AG20443 (cell line): ENCODE data around the gene DPP7.
"Not testable (repeated sequence)": the region's sequence is repeated elsewhere in the genome, so short reads cannot be mapped to it uniquely, and the experiment has no call there.

Experiments
- DNase-seq: peaks from one replicate; pipeline ENCODE4 v3.0.0; 2012; ENCODE audit warnings: low spot score, mixed read lengths

DPP7 gene

DNA sequence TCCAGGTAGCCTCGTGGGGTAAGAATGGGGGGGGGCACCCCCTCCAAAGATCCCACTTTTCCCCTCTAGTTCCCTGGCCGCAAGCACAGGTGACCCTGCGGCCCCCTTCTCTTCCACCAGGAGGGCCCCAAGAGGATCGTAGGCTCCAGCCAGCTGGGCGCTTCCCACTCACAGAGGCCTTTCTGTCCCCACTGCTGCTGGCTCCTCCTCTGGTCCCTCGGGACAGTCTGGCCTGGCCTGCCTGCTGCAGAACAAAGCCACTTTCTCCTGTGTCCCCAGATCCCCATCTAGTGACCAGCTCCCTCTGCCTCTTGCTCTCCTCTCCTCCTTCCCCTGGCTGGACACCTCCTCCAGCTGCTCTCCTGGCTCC is 43.6 kb downstream of the DPP7 start:
- no peak for DNase-seq

DNA sequence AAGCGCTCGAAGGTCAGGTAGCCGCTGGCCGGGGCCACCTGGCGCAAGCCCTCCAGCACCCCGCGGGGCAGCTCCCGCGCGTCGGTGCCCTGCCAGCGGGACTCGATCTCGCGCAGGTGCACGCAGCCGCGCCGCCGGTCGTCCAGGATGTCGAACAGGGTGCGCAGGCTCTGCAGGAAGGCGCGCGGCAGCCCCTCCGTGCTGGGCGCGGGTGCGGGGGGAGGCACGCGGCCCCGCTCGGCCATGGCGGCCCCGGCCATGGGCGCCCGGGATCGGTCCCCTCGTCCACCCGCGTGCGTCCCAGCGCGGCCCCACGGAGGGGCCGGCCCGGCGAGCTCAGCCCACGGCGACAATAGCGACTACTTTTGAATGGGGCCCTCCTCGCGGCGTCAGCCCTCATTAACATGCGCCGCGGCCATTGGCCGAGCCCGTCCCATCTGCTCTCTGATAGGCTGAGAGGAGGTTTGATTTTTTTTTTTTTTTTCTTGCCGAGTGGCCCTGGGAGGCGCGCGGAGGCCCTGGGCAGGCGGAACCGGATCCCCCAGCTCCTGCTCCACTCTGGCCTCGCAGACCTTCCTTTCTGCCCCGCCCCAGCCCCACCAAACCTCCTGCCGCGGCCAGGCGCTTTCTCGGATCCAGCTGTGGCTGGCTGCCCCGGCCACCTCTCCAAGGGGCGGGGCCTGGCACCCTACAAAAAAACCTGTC is 44.2 kb downstream of the DPP7 start, which contains the start of gene SAPCD2:
SAPCD2 (minus strand) TSS at position 357 of the 705 bp plus-strand sequence; CDS start at position 260, 97 bp downstream.
- peak; percentile 93 for DNase-seq

DNA sequence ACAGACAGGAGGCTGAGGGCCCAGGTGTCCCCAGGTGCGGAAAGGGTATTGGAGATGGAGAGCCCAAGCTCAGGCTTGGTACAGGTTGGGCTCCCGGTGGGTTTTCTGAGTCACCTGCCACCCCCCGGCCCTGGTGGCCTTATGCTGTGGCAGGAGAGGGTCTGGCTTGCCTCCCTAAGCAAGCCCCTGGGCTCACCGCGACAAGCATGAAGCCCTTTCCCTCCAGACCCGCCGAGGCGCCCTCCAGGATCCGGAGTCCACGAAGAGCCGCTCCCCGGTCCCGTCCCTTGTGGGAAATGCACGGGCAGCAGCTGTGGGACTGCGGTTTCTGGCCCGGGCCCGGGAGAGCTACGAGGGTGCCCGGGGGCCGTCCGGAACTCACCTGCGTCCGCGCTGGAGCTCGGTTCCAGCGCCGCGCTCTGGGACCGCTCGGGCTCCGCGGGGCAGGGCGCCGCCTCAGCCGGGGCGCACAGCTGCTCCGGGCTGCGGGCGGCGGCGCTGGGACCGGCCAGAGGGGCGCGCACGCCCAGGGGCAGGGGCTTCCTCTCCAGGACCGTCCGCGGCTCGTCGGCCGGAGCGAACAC is 44.9 kb downstream of the DPP7 start:
- DNase-seq: no peak

- no peak for DNase-seq
Observed at GRCh38 chr9:137068539-137069507, 45.7 kb downstream of the DPP7 start.

DNA sequence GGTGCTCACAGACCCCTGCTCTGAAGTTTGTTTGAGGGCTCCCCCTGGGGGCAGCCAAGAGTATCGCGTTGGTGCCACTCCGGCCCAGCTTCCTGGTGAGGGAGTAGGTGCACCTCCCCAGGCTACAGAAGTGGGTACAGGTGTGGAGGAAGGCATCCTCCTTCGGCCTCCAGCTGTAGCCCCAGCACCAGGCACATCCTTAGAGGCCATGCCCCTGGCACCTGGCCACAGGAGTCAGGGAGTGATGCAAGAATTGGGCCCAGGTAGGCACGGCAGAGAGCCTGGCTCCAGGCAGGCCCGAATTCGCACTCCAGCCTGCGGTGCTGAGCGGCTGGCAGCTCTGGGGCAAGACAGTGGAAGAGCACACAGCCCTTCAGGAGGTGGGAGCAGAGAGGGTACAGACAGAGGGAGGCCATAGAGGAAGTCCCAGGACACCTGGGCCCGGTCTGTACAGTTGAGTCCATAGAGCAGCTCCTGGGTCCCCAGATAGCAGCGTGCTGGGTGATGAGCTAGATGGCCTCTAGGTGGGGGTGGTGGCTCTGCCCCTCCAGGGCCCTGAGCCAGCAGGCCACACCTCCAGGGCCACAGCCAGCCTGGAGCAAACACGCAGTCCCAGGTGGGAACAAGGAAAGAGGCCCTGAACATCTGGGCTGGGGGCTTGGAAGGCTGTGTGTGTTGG is 46.5 kb downstream of the DPP7 start:
- DNase-seq: peak; percentile 85

DNA sequence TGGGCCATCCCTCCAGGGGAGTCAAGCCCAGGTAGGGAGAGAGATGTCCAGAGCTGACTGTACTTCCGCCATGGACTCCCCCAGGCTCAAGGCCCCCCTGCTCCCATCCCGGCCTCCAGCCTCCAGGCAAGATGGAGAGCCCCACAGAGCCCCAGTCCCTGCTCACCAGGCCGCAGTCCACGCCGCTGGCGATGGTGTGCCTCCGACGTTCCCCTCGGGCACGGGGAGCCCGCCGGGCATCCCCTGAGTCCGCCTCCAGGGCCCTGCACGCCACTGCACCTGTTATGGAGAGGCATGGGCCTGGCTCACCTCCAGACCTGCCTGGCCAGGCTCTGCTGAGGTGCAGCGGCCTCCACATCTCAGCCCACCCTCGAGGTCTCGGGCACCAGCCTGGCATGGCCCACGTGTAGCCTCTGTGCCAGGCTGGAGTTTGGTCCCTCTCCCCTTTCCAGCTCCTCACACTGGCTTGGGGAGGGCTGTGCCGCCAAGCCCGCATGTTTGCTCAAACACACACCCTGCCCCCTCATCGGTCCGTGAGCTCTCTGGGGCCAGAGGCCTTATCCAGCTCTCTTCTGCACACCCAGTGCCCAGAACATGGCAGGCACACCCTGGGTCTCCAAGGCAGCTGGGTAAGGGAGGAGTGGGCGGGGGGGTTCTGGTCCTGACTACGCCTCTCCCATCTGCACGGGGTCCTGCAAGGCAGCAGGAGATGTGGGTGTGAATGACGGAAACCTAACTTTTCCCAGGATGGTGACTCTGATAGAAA is 48.3 kb downstream of the DPP7 start:
- no peak for DNase-seq

DNA sequence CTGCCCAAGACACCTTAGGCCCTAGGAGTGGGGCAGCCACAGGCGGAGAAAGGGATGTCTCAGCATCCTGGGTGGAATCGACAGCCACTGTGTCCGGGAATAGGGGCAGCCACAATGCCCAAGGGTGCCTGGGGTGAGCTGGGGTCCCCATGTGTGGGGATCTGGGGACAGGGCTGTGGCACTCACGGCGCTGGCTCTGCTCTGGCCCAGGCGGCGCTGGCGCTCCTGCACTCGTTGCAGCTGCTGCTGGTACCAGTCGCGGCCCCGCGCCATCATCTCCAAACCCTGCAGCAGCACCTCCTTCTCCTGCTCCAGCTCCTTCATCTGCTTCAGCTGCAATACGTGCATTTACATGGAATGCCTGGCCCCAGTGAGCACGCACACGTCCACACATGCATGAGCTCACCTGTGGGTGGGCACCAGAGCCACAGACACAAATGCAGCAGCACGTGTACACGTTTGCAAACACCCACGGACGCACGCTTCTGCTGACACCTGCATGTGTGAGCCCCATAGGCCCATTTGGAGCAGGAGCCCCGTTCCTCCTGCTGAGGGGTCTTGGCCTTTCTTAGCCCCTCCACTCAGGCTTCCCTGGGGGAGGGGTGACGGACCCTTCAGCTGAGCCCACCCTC is 49.1 kb downstream of the DPP7 start:
- DNase-seq: no peak

- DNase-seq: no peak
Observed at GRCh38 chr9:137064880-137065164, 49.7 kb downstream of the DPP7 start.

DNA sequence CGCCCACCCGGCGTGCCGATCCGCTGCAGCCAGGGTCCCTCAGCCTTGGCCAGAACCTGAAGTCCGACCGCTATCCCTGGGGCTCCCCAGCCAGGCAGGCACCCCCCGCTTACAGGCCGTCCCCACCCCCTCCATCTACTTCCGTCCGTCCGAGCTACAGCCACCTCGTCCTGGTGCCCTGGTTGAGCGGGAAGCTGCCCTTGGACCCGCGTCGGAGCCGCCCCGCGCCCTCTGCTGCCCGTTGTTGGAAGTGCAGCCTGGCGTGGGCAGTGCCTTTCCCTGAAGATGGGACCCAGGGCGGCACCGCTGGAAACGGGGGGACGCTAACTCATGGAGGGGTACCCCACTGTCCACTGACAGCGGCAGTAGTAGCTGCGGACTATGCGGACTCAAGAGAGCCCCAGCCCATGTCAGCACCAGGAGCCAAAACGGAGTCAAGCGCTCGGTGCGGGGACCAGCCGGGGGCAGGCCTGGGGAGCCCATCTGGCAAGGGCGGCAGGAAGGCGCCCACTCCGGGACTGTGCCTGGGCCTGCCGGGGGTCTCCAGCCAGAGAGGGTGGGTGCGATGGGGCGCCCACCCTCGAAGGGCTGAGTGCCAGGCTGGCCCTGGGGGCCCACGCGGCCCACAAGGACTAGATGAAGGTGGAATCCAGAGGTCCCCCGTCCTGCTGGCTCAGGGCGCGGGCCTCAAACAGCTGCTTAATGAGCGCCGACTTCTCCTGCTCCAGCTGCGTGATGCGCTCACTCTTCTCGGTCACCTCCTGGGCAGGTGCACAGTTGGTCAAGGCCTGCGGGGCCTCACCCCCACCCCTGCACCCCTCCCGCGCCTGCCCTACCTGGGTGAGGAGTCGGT is 50.3 kb downstream of the DPP7 start:
- DNase-seq: peak; percentile 79

DNA sequence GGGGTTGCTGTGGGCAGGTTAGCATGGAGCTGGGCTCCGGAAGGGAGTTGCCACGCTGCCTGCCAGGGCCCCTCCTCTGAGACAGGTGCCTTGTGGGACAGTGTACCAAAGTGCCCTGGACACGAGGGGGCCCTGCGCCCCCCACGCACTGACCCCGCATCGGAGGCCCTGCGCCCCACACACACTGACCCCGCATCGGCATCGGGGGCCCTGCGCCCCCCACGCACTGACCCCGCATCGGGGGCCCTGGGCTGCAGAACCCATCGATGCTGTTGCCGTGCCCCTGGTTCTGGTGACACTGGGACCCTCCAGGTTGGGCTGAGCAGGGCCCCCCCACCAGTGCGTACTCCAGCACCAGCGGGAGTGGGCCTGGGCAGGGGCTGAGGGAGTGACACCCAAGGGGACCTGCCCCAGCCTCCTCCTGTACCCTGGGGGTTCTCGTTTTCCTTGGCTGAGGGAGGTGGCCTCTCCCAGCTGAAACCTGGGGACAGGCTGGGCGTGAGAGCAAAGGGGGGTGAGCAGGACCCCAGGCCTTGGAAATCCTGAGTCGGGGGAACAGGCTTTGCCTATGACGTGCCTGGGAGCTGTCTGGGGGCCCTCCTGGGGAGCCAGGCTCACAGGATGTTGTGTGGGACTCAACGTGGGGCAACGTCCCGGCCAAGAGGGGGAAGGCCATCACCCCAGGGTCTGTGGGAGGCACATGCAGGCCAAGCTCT is 51.1 kb downstream of the DPP7 start:
- DNase-seq: no peak

GRCh38 chr9:137062798-137063197 is 51.7 kb downstream of the DPP7 start:
- not testable (repeated sequence) for DNase-seq

DNA sequence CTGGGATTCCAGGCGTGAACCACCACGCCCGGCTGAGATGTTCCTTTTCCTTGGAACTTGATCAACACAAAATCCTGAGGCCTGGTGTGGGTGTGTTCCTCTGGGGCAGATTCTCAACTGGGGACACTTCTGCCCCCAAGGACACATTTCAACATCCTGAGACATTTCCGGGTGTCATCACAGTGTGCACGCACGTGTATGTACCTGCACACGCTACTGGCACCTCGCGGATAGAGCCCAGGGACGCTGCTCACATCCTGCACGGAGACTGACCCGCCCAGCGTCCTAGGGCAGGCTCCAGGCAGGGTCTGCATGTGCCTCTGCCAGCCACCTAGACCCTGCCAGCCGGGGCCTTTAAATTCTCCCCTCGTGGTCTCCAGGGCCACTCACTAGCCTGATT is 52.1 kb downstream of the DPP7 start:
- no peak for DNase-seq
